Stimulated activated memory B cell treated with anti-CD40 and anti-IgM and Interleukin-4, amounts not matched to agents 10 μg/mL and 1 μg/mL and 100 μg/mL, for 72 hours (primary cell): ENCODE data around the gene WDR36.
A peak's percentile ranks its signal among the peaks of the same experiment; 100 is the strongest.

Source experiments
- ATAC-seq: fragments of 150-1000 bp; cut with Tn5 transposase; 2 replicates; pipeline ENCODE4 v1.10.0; 2021
- H3K27ac Mint-ChIP-seq: one replicate; pipeline ENCODE4 v1.8.0; 2022; ENCODE audit warnings: mild to moderate bottlenecking, mixed read lengths
- H3K27me3 Mint-ChIP-seq: one replicate; pipeline ENCODE4 v1.8.0; 2022; ENCODE audit warnings: mixed read lengths
- H3K36me3 Mint-ChIP-seq: one replicate; pipeline ENCODE4 v1.8.0; 2022; ENCODE audit warnings: mixed read lengths
- H3K4me1 Mint-ChIP-seq: one replicate; pipeline ENCODE4 v1.8.0; 2022; ENCODE audit warnings: mixed read lengths
- H3K4me3 Mint-ChIP-seq: one replicate; pipeline ENCODE4 v1.8.0; 2022; ENCODE audit warnings: mild to moderate bottlenecking, moderate library complexity, mixed read lengths
- H3K9me3 Mint-ChIP-seq: one replicate; pipeline ENCODE4 v1.8.0; 2022; ENCODE audit warnings: mixed read lengths

The WDR36 gene

GRCh38 chr5:111120911-111121310, 28.8 kb downstream of the WDR36 start:
- Mint-ChIP-seq H3K4me3 (no peak overlapping the region), H3K4me1 (no peaks in the 10 kb centered on the region), H3K27me3 (no peaks in the 10 kb centered on the region), H3K9me3 (no peaks in the 10 kb centered on the region), H3K27ac (no peak overlapping the region), H3K36me3 (peaks cover 49% of the 10 kb centered on the region)
- ATAC-seq = no peak

GRCh38 chr5:111121926-111122325, 29.8 kb downstream of the WDR36 start:
- no peaks in the 10 kb centered on the region for H3K27me3 Mint-ChIP-seq
- no peaks in the 10 kb centered on the region for H3K9me3 Mint-ChIP-seq
- no peak overlapping the region for H3K27ac Mint-ChIP-seq
- ATAC-seq = no peak
- no peak overlapping the region for H3K4me3 Mint-ChIP-seq
- H3K36me3 Mint-ChIP-seq = peaks cover 58% of the 10 kb centered on the region
- no peaks in the 10 kb centered on the region for H3K4me1 Mint-ChIP-seq

- Mint-ChIP-seq H3K4me1 (no peaks in the 10 kb centered on the region), H3K27me3 (no peaks in the 10 kb centered on the region), H3K27ac (no peak overlapping the region), H3K9me3 (no peaks in the 10 kb centered on the region), H3K36me3 (peaks cover 58% of the 10 kb centered on the region), H3K4me3 (no peak overlapping the region)
- ATAC-seq = no peak
Observed at GRCh38 chr5:111122398-111122797, 30.2 kb downstream of the WDR36 start.

- Mint-ChIP-seq H3K27ac (no peak overlapping the region), H3K27me3 (no peaks in the 10 kb centered on the region), H3K4me1 (no peaks in the 10 kb centered on the region), H3K36me3 (peaks cover 58% of the 10 kb centered on the region), H3K9me3 (no peaks in the 10 kb centered on the region), H3K4me3 (no peak overlapping the region)
- ATAC-seq = no peak
Observed at GRCh38 chr5:111124793-111125192, 32.6 kb downstream of the WDR36 start.

GRCh38 chr5:111126896-111127295, 34.7 kb downstream of the WDR36 start:
- peaks cover 7% of the 10 kb centered on the region for H3K4me1 Mint-ChIP-seq
- peaks cover 46% of the 10 kb centered on the region for H3K36me3 Mint-ChIP-seq
- H3K4me3 Mint-ChIP-seq = no peak overlapping the region
- no peak for ATAC-seq
- no peaks in the 10 kb centered on the region for H3K9me3 Mint-ChIP-seq
- no peak overlapping the region for H3K27ac Mint-ChIP-seq
- H3K27me3 Mint-ChIP-seq = no peaks in the 10 kb centered on the region

GRCh38 chr5:111127453-111128195, 35.5 kb downstream of the WDR36 start:
- no peaks in the 10 kb centered on the region for H3K27me3 Mint-ChIP-seq
- peaks cover 7% of the 10 kb centered on the region for H3K4me1 Mint-ChIP-seq
- no peak overlapping the region for H3K4me3 Mint-ChIP-seq
- no peak overlapping the region for H3K27ac Mint-ChIP-seq
- H3K9me3 Mint-ChIP-seq = no peaks in the 10 kb centered on the region
- ATAC-seq = no peak
- peaks cover 43% of the 10 kb centered on the region for H3K36me3 Mint-ChIP-seq

- peaks cover 10% of the 10 kb centered on the region for H3K27me3 Mint-ChIP-seq
- peaks cover 39% of the 10 kb centered on the region for H3K36me3 Mint-ChIP-seq
Observed at GRCh38 chr5:111129938-111130337, 37.8 kb downstream of the WDR36 start.

GRCh38 chr5:111131356-111131755, 39.2 kb downstream of the WDR36 start:
- no peak for ATAC-seq
- no peak overlapping the region for H3K27ac Mint-ChIP-seq
- H3K36me3 Mint-ChIP-seq = peaks cover 34% of the 10 kb centered on the region
- peaks cover 13% of the 10 kb centered on the region for H3K4me1 Mint-ChIP-seq
- no peak overlapping the region for H3K4me3 Mint-ChIP-seq
- peaks cover 16% of the 10 kb centered on the region for H3K27me3 Mint-ChIP-seq
- no peaks in the 10 kb centered on the region for H3K9me3 Mint-ChIP-seq

More at GRCh38 chr5:111129938-111130337, 37.8 kb downstream of the WDR36 start:
- Mint-ChIP-seq H3K27ac (no peak overlapping the region), H3K4me1 (peaks cover 13% of the 10 kb centered on the region), H3K4me3 (no peak overlapping the region), H3K9me3 (no peaks in the 10 kb centered on the region)
- ATAC-seq = no peak

GRCh38 chr5:111132076-111132475, 39.9 kb downstream of the WDR36 start:
- Mint-ChIP-seq H3K9me3 (no peaks in the 10 kb centered on the region), H3K36me3 (peaks cover 27% of the 10 kb centered on the region), H3K4me3 (no peak overlapping the region), H3K4me1 (peaks cover 13% of the 10 kb centered on the region), H3K27me3 (peaks cover 16% of the 10 kb centered on the region), H3K27ac (no peak overlapping the region)
- ATAC-seq = no peak

- Mint-ChIP-seq H3K4me1 (peaks cover 13% of the 10 kb centered on the region), H3K9me3 (no peaks in the 10 kb centered on the region)
Observed at GRCh38 chr5:111132731-111133435, 40.7 kb downstream of the WDR36 start.

GRCh38 chr5:111133436-111133751, 41.2 kb downstream of the WDR36 start:
- peak; percentile 36 for ATAC-seq
- no peak overlapping the region for H3K4me3 Mint-ChIP-seq
- no peak overlapping the region for H3K27ac Mint-ChIP-seq

More at GRCh38 chr5:111132731-111133435, 40.7 kb downstream of the WDR36 start:
- Mint-ChIP-seq H3K27ac (no peak overlapping the region), H3K4me3 (no peak overlapping the region), H3K27me3 (peaks cover 16% of the 10 kb centered on the region), H3K36me3 (peaks cover 19% of the 10 kb centered on the region)
- ATAC-seq = peak; percentile 53

GRCh38 chr5:111134087-111134486, 41.9 kb downstream of the WDR36 start:
- no peaks in the 10 kb centered on the region for H3K9me3 Mint-ChIP-seq
- peaks cover 13% of the 10 kb centered on the region for H3K4me1 Mint-ChIP-seq
- no peak overlapping the region for H3K27ac Mint-ChIP-seq
- H3K4me3 Mint-ChIP-seq = no peak overlapping the region
- no peak for ATAC-seq
- H3K36me3 Mint-ChIP-seq = peaks cover 11% of the 10 kb centered on the region
- H3K27me3 Mint-ChIP-seq = peaks cover 16% of the 10 kb centered on the region

More at GRCh38 chr5:111133436-111133751, 41.2 kb downstream of the WDR36 start:
- Mint-ChIP-seq H3K4me1 (peaks cover 13% of the 10 kb centered on the region), H3K36me3 (peaks cover 16% of the 10 kb centered on the region), H3K9me3 (no peaks in the 10 kb centered on the region), H3K27me3 (peaks cover 16% of the 10 kb centered on the region)

- no peak for ATAC-seq
- no peak overlapping the region for H3K27ac Mint-ChIP-seq
- peaks cover 16% of the 10 kb centered on the region for H3K27me3 Mint-ChIP-seq
- peaks cover 13% of the 10 kb centered on the region for H3K4me1 Mint-ChIP-seq
- H3K36me3 Mint-ChIP-seq = peaks cover 3% of the 10 kb centered on the region
- H3K4me3 Mint-ChIP-seq = no peak overlapping the region
- no peaks in the 10 kb centered on the region for H3K9me3 Mint-ChIP-seq
Observed at GRCh38 chr5:111134864-111135263, 42.7 kb downstream of the WDR36 start.

- Mint-ChIP-seq H3K4me1 (peaks cover 13% of the 10 kb centered on the region), H3K27ac (no peak overlapping the region), H3K27me3 (peaks cover 16% of the 10 kb centered on the region), H3K36me3 (no peaks in the 10 kb centered on the region), H3K4me3 (no peak overlapping the region), H3K9me3 (no peaks in the 10 kb centered on the region)
- peak; percentile 24 for ATAC-seq
Observed at GRCh38 chr5:111135363-111135762, 43.2 kb downstream of the WDR36 start.

- H3K27me3 Mint-ChIP-seq = peaks cover 16% of the 10 kb centered on the region
- no peaks in the 10 kb centered on the region for H3K9me3 Mint-ChIP-seq
- H3K4me1 Mint-ChIP-seq = peaks cover 12% of the 10 kb centered on the region
- no peak overlapping the region for H3K4me3 Mint-ChIP-seq
- no peak for ATAC-seq
- H3K36me3 Mint-ChIP-seq = no peaks in the 10 kb centered on the region
- no peak overlapping the region for H3K27ac Mint-ChIP-seq
Observed at GRCh38 chr5:111135946-111136345, 43.8 kb downstream of the WDR36 start.

GRCh38 chr5:111138096-111138495, 45.9 kb downstream of the WDR36 start:
- peaks cover 16% of the 10 kb centered on the region for H3K27me3 Mint-ChIP-seq
- H3K36me3 Mint-ChIP-seq = no peaks in the 10 kb centered on the region
- H3K4me1 Mint-ChIP-seq = peaks cover 1% of the 10 kb centered on the region
- no peak for ATAC-seq
- H3K4me3 Mint-ChIP-seq = no peak overlapping the region
- H3K27ac Mint-ChIP-seq = no peak overlapping the region
- H3K9me3 Mint-ChIP-seq = no peaks in the 10 kb centered on the region
